ENCODE data around the gene POU2F3. TPM values are rescaled to one million over a fixed set of nuclear protein-coding genes. Genes with fewer than 3 reads are reported as not detected.

POU2F3 gene
- total RNA-seq, 1 donor from 2014 or later: 0.98 TPM

DNA sequence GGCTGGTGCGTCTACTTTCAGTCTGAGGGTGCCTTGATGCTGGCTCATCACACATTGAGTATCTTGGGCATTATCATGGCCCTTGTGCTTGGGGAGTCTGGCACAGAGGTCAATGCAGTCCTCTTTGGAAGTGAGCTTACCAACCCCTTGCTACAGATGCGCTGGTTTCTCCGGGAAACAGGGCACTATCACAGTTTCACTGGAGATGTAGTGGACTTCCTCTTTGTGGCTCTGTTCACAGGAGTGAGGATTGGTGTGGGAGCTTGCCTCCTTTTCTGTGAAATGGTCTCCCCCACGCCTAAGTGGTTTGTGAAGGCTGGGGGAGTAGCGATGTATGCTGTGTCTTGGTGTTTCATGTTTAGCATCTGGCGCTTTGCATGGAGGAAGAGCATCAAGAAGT, 90.1 kb downstream of the POU2F3 start:
- Mint-ChIP-seq H3K9me3 (no peaks in the 10 kb centered on the region), H3K27ac (peak overlapping the region; percentile 6), H3K36me3 (peaks cover 8% of the 10 kb centered on the region), H3K4me1 (peaks cover 42% of the 10 kb centered on the region), H3K27me3 (ENCODE audit: low read depth) (no peaks in the 10 kb centered on the region), H3K4me3 (no peak overlapping the region)
- TF ChIP-seq, protein P1, sequence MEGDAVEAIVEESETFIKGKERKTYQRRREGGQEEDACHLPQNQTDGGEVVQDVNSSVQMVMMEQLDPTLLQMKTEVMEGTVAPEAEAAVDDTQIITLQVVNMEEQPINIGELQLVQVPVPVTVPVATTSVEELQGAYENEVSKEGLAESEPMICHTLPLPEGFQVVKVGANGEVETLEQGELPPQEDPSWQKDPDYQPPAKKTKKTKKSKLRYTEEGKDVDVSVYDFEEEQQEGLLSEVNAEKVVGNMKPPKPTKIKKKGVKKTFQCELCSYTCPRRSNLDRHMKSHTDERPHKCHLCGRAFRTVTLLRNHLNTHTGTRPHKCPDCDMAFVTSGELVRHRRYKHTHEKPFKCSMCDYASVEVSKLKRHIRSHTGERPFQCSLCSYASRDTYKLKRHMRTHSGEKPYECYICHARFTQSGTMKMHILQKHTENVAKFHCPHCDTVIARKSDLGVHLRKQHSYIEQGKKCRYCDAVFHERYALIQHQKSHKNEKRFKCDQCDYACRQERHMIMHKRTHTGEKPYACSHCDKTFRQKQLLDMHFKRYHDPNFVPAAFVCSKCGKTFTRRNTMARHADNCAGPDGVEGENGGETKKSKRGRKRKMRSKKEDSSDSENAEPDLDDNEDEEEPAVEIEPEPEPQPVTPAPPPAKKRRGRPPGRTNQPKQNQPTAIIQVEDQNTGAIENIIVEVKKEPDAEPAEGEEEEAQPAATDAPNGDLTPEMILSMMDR (IDR thresholded peaks at IDR 0.05; ENCODE audit: unreplicated experiment): no peak
- DNase-seq (ENCODE audit: low spot score in 2 of 2, unreplicated experiment in 2 of 2): no peak

DNA sequence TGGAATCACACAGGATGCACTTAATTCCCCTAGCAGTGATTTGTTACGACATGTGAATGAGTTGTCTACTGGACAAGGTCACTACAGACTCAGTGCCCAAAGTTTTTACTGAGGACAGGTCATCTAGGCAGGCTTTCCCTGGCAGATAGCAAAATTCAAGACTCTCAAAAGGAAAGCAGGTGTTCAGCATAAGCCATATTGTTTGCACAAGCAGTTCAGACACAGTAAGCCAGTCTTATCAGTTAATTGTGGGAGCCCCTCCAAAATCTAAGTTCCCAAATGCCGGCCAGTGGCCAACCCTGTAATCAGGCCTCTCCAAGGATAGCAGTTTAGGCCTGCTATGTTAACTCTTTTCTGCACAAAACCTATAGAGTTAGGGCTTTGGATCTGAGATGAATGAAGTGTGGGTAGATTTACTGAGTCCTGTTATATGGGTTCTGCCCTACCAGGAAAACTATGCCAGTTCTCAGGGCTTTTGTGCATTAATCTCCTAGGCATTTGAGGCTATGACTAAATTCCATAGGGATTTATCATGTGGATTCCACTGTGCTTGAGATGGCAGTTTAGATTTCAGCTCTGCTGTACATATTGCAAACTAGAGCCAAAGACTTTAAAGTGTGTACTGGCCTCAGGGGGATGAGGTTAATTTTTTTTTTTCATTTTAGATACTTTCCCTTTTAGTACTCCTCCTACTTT, 91.5 kb downstream of the POU2F3 start:
- no peaks in the 10 kb centered on the region for H3K27me3 Mint-ChIP-seq (ENCODE audit: low read depth)
- H3K9me3 Mint-ChIP-seq: no peaks in the 10 kb centered on the region
- H3K36me3 Mint-ChIP-seq: peaks cover 8% of the 10 kb centered on the region
- no peak for DNase-seq (ENCODE audit: low spot score in 2 of 2, unreplicated experiment in 2 of 2)
- peaks cover 35% of the 10 kb centered on the region for H3K4me1 Mint-ChIP-seq
- no peak overlapping the region for H3K4me3 Mint-ChIP-seq
- H3K27ac Mint-ChIP-seq: peak overlapping the region; percentile 92
- TF ChIP-seq, protein P1 (IDR thresholded peaks at IDR 0.05; ENCODE audit: unreplicated experiment): no peak

DNA sequence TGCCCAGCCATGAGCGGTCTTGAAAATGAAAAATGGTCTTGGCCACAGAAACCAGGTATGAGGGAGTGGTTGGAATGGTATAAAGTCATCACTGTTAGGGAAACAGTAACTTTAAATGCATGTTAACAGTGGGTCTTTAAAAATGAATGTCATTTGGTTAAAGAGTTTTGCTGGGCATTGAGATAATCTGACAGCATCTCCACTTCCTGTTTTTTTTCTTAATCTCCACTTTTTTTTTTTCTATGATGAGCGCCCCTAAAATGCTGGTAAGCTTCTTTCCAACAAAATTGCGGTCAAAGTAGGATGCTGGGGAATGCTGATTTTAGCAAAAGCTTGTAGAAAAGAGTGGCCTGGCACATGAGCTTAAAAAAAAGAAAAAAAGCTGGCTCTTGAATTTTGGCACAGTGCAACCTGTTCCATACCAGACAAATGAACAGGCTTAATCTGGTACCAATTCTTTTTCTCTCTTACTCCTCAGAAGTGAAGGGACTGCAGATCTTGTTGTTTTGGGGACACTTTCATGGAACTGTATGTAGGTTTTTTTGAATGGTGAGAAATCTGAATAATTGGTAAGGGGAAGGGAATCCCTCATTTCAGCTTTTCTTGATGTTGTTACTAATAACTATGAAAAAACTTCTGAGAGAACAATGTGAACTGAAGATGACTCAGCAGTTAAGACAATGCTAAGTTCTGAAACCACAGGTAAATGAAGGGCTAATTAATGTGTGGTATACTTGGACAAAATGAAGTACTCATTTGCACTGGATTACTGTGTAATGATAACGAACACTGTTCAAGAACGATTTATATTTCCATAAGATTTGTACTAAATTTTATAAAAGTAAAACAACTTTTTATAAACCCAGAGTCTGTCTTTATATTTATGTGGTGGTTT, 93.1 kb downstream of the POU2F3 start:
- Mint-ChIP-seq H3K27me3 (ENCODE audit: low read depth) (no peaks in the 10 kb centered on the region), H3K9me3 (no peaks in the 10 kb centered on the region), H3K4me3 (no peak overlapping the region), H3K27ac (no peak overlapping the region), H3K4me1 (peaks cover 29% of the 10 kb centered on the region), H3K36me3 (peaks cover 8% of the 10 kb centered on the region)
- no peak for DNase-seq (ENCODE audit: low spot score in 2 of 2, unreplicated experiment in 2 of 2)
- TF ChIP-seq, protein P1 (IDR thresholded peaks at IDR 0.05; ENCODE audit: unreplicated experiment): no peak

DNA sequence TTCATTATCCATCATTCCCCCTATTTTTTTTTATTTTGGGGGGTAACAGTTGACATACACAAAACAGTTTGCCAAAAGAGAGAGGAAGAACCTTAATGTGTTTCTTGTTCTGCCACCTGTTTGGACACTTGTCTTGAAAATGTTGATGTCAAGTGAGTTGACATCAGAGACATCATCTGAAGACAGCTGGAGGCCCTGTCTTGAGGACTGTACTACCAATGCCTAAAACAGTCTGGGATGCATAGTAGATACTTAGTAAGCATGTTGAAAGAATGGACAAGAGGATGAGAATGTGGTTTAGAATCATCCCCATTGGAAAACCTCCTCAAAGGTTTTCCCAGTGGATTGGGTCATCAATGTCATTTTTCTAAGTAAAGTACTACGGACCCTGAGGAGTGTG, 93.9 kb downstream of the POU2F3 start:
- no peaks in the 10 kb centered on the region for H3K9me3 Mint-ChIP-seq
- no peaks in the 10 kb centered on the region for H3K27me3 Mint-ChIP-seq (ENCODE audit: low read depth)
- TF ChIP-seq, protein P1 (IDR thresholded peaks at IDR 0.05; ENCODE audit: unreplicated experiment): no peak
- DNase-seq (ENCODE audit: low spot score in 2 of 2, unreplicated experiment in 2 of 2): no peak
- peaks cover 33% of the 10 kb centered on the region for H3K4me1 Mint-ChIP-seq
- peaks cover 5% of the 10 kb centered on the region for H3K36me3 Mint-ChIP-seq
- no peak overlapping the region for H3K4me3 Mint-ChIP-seq
- no peak overlapping the region for H3K27ac Mint-ChIP-seq

DNA sequence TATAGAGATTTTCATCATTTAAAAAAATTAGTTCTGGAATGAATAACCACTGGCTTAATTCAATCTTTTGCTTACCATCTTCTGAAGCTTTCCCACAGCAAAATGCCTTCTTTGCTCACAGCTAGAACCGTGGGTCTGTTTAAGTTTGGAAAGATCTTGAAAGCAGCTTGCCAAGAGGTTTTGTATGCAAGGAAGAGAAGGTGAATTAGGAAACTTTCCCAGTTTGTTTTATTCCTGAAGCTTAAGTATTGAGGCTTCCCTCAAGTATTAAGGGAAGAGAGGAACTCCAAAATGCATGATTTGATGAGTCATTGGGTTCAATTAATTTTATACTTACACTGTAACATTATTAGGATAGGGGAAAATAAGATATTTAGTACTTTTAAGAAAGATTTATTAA, 94.4 kb downstream of the POU2F3 start:
- Mint-ChIP-seq H3K4me1 (peaks cover 37% of the 10 kb centered on the region), H3K27ac (no peak overlapping the region), H3K4me3 (no peak overlapping the region)

More for the DNA sequence above, 94.4 kb downstream of the POU2F3 start:
- Mint-ChIP-seq H3K9me3 (no peaks in the 10 kb centered on the region), H3K27me3 (ENCODE audit: low read depth) (no peaks in the 10 kb centered on the region), H3K36me3 (peaks cover 5% of the 10 kb centered on the region)
- DNase-seq (ENCODE audit: low spot score in 2 of 2, unreplicated experiment in 2 of 2): no peak
- TF ChIP-seq, protein P1 (IDR thresholded peaks at IDR 0.05; ENCODE audit: unreplicated experiment): no peak
